Hepatocyte (in vitro differentiated cells): ENCODE measurements around the gene LRRC45. TPM values are rescaled to one million over a fixed set of nuclear protein-coding genes. Genes with fewer than 3 reads are reported as not detected.

Experiments
- DNase-seq: peaks from one replicate; pipeline ENCODE4 v3.0.0-alpha.2; 2016; ENCODE audit warnings: low spot score
- H2AFZ ChIP-seq: fragments of 200-600 bp; sonication (generic); 2 replicates; pipeline ENCODE4 v1.6.0; 2016; ENCODE audit warnings: antibody characterized with exemption, mild to moderate bottlenecking
- H3K27ac ChIP-seq: fragments of 200-600 bp; sonication (generic); 2 replicates; pipeline ENCODE4 v1.5.1; 2016; ENCODE audit warnings: mild to moderate bottlenecking
- H3K27me3 ChIP-seq: fragments of 200-600 bp; sonication (generic); 2 replicates; pipeline ENCODE4 v1.6.1; 2016
- H3K36me3 ChIP-seq: fragments of 200-600 bp; sonication (generic); replicated peaks from 2 replicates; pipeline ENCODE4 v1.5.1; 2016; ENCODE audit warnings: low read depth; ENCODE audit not compliant: insufficient read depth
- H3K4me1 ChIP-seq: fragments of 200-600 bp; sonication (generic); 2 replicates; pipeline ENCODE4 v1.5.1; 2016; ENCODE audit warnings: mild to moderate bottlenecking, moderate library complexity; ENCODE audit not compliant: insufficient read depth
- H3K4me2 ChIP-seq: fragments of 200-600 bp; sonication (generic); 2 replicates; pipeline ENCODE4 v1.6.0; 2016
- H3K4me3 ChIP-seq: fragments of 200-600 bp; sonication (generic); 2 replicates; pipeline ENCODE4 v1.5.1; 2016; ENCODE audit warnings: mild to moderate bottlenecking
- H3K79me2 ChIP-seq: fragments of 200-600 bp; sonication (generic); 2 replicates; pipeline ENCODE4 v1.6.0; 2017; ENCODE audit warnings: mild to moderate bottlenecking
- H3K9me2 ChIP-seq: fragments of 200-600 bp; sonication (generic); replicated peaks from 2 replicates; pipeline ENCODE4 v1.6.0; 2017; ENCODE audit warnings: mild to moderate bottlenecking; ENCODE audit not compliant: insufficient read depth
- H3K9me3 ChIP-seq: fragments of 200-600 bp; sonication (generic); 2 replicates; pipeline ENCODE4 v1.5.1; 2016; ENCODE audit warnings: low read depth, mild to moderate bottlenecking
- H4K20me1 ChIP-seq: fragments of 200-600 bp; sonication (generic); 2 replicates; pipeline ENCODE4 v1.6.0; 2016; ENCODE audit warnings: mild to moderate bottlenecking; ENCODE audit not compliant: insufficient read depth, poor library complexity, severe bottlenecking
- CTCF ChIP-seq: fragments of 200-600 bp; sonication (generic); IDR thresholded peaks from 2 replicates; pipeline ENCODE4 v1.5.1; 2016; ENCODE audit warnings: antibody characterized with exemption, mild to moderate bottlenecking; ENCODE audit not compliant: poor library complexity
- EZH2 ChIP-seq: fragments of 200-600 bp; sonication (generic); IDR thresholded peaks from 2 replicates; pipeline ENCODE4 v1.6.1; 2016; ENCODE audit warnings: antibody characterized with exemption, mild to moderate bottlenecking, borderline replicate concordance
- EZH2phosphoT487 ChIP-seq: fragments of 200-600 bp; sonication (generic); IDR thresholded peaks from one replicate; pipeline ENCODE4 v1.6.1; 2018; ENCODE audit warnings: antibody characterized with exemption, mild to moderate bottlenecking, low read depth, moderate library complexity; ENCODE audit not compliant: unreplicated experiment, severe bottlenecking
- WGBS: methylation state at CpG from one replicate; pipeline ENCODE4 v1.1.6; 2016; ENCODE audit warnings: low lambda C conversion rate; ENCODE audit errors: missing lambda C conversion rate; 5-methylcytosine and 5-hydroxymethylcytosine counted together
- polyA plus RNA-seq: library from polyadenylated mRNA; unstranded; fragments of >200 nt; fragmentation: Nextera tagmentation; extraction: Ambion mirVana; gene quantifications from 2 replicates; pipeline ENCODE4 v1.2.1, GENCODE V29; 2016
- total RNA-seq: library from RNA; depleted of rRNA; stranded (reverse); fragments of >200 nt; gene quantifications from 2 replicates; pipeline ENCODE4 v1.2.3, GENCODE V29; 2014

LRRC45 gene
- total and polyA plus RNA-seq, 2 experiments from 2014 or later = 12.8 to 14.7 TPM

GRCh38 chr17:81991684-81992305, 31.3 kb upstream of the LRRC45 start:
- no peak for TF ChIP-seq EZH2
- no peak for TF ChIP-seq CTCF
- TF ChIP-seq EZH2phosphoT487 = no peak
- DNase-seq = peak; percentile 79
- H3K27me3 ChIP-seq = no peaks in the 10 kb centered on the region
- no peak overlapping the region for H3K4me3 ChIP-seq
- 37% methylated on average over 30 of the region's 31 CpGs for WGBS
- H2AFZ ChIP-seq = no peak overlapping the region
- H3K9me3 ChIP-seq = no peaks in the 10 kb centered on the region
- H4K20me1 ChIP-seq = no peaks in the 10 kb centered on the region
- H3K4me2 ChIP-seq = peak overlapping the region; percentile 68
- no peaks in the 10 kb centered on the region for H3K9me2 ChIP-seq
- peaks cover 20% of the 10 kb centered on the region for H3K4me1 ChIP-seq
- H3K79me2 ChIP-seq = peaks cover 4% of the 10 kb centered on the region
- no peaks in the 10 kb centered on the region for H3K36me3 ChIP-seq
- peak overlapping the region; percentile 83 for H3K27ac ChIP-seq

DNA sequence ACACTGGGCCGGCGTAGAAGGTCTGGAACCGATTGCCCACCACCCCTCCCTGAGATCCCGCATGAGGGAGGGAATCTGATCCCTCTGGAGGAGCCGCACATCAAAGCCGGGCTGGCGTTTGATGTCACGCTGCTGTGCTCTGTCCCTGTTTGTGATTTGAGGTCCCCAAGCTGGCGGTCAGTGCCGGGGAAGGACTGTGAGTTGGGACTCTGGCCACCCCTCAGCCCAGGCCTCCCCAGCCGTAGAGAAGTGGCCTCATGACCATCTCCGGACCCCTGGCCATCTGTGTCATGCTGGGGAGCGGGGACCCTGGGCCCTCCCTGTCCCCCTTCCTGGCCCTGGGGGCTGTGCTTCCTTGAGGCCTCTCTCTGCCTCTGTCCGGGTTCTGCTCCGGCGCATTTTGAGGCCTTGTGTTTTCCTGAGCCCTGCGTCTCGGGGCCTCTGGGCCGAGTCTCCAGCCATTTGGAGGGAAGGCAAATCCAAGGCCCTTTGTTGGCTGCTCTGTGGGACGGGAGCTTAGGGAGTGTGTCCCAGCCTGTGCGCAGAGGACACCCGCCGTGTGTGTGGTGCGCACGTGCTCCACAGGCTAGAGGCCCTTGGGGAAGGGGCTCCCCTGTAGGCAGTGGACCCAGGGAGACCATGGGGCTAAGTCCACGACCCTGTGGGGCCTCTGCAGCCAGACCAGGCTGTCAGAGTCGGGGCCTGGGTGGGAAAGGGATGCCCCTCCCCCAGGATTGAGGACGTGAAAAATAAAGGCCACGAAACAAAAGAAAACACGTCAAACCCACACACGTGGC, 30.6 kb upstream of the LRRC45 start:
- Histone ChIP-seq H3K4me1 (peaks cover 20% of the 10 kb centered on the region), H4K20me1 (no peaks in the 10 kb centered on the region), H3K79me2 (peaks cover 4% of the 10 kb centered on the region), H2AFZ (no peak overlapping the region), H3K9me3 (no peaks in the 10 kb centered on the region), H3K9me2 (no peaks in the 10 kb centered on the region), H3K4me2 (peak overlapping the region; percentile 68), H3K27me3 (no peaks in the 10 kb centered on the region), H3K36me3 (no peaks in the 10 kb centered on the region), H3K4me3 (no peak overlapping the region), H3K27ac (peak overlapping the region; percentile 83)
- TF ChIP-seq EZH2 (no peak), EZH2phosphoT487 (no peak), CTCF (no peak)
- WGBS = 75% methylated on average over 29 of the region's 31 CpGs
- no peak for DNase-seq

GRCh38 chr17:81993729-81994592, 29.1 kb upstream of the LRRC45 start:
- TF ChIP-seq EZH2phosphoT487 = no peak
- no peak for TF ChIP-seq EZH2
- TF ChIP-seq CTCF = no peak
- Histone ChIP-seq H3K4me1 (peaks cover 24% of the 10 kb centered on the region), H3K9me3 (no peaks in the 10 kb centered on the region), H3K79me2 (peaks cover 4% of the 10 kb centered on the region), H3K4me2 (no peak overlapping the region), H3K36me3 (no peaks in the 10 kb centered on the region), H3K4me3 (no peak overlapping the region), H3K9me2 (no peaks in the 10 kb centered on the region), H3K27ac (no peak overlapping the region), H4K20me1 (no peaks in the 10 kb centered on the region), H2AFZ (no peak overlapping the region), H3K27me3 (no peaks in the 10 kb centered on the region)
- 96% methylated on average over 37 of the region's 37 CpGs for WGBS
- no peak for DNase-seq
